ENCODE measurements around the gene MKNK1.

MKNK1 gene

GRCh38 chr1:46524843-46525242 lies 79.2 kb downstream of the MKNK1 start (continued):
- TF ChIP-seq ZNF558 (tag by site-specific recombination; IDR thresholded peaks at IDR 0.05): no peak
- TF ChIP-seq, protein P1, sequence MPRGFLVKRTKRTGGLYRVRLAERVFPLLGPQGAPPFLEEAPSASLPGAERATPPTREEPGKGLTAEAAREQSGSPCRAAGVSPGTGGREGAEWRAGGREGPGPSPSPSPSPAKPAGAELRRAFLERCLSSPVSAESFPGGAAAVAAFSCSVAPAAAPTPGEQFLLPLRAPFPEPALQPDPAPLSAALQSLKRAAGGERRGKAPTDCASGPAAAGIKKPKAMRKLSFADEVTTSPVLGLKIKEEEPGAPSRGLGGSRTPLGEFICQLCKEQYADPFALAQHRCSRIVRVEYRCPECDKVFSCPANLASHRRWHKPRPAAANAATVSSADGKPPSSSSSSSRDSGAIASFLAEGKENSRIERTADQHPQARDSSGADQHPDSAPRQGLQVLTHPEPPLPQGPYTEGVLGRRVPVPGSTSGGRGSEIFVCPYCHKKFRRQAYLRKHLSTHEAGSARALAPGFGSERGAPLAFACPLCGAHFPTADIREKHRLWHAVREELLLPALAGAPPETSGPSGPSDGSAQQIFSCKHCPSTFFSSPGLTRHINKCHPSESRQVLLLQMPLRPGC (tag by site-specific recombination; IDR thresholded peaks at IDR 0.05): no peak
- TF ChIP-seq ZBTB1 (tag by site-specific recombination; IDR thresholded peaks at IDR 0.05): no peak
- TF ChIP-seq REPIN1 (tag by site-specific recombination; IDR thresholded peaks at IDR 0.05; ENCODE audit: low read depth): no peak
- no peak for TF ChIP-seq PRDM1 (tag by site-specific recombination; IDR thresholded peaks at IDR 0.05)
- no peak for TF ChIP-seq ZNF211 (tag by site-specific recombination; IDR thresholded peaks at IDR 0.05; ENCODE audit: low read depth)
- no peak for TF ChIP-seq ZNF555 (tag by site-specific recombination; conservative IDR thresholded peaks at IDR 0.05)
- no peak for TF ChIP-seq PBX3 (CRISPR knock-in tag; IDR thresholded peaks at IDR 0.05)

GRCh38 chr1:46523496-46524353 lies 80.3 kb downstream of the MKNK1 start:
- no peak overlapping the region for H3K27ac ChIP-seq (ENCODE audit: extremely low read depth, low read depth, low read length)
- H3K9me3 ChIP-seq (ENCODE audit: control insufficient read depth, insufficient read depth, low read depth, low read length): no peaks in the 10 kb centered on the region
- ChIA-PET POLR2A (no interaction called here), CTCF (interaction anchor here (0.5 to 9.0 kb wide), 12 partner anchors 10 to 689 kb away, joined by 3 to 56 read pairs (median 4); a partner anchor contains a TSS)
- TF ChIP-seq ZNF624 (tag by site-specific recombination; IDR thresholded peaks at IDR 0.05) (no peak), ZNF138 (tag by site-specific recombination; IDR thresholded peaks at IDR 0.05; ENCODE audit: borderline replicate concordance) (no peak), YY2 (tag by site-specific recombination; IDR thresholded peaks at IDR 0.05) (no peak), PATZ1 (tag by site-specific recombination; IDR thresholded peaks at IDR 0.05) (no peak), ZNF350 (tag by site-specific recombination; IDR thresholded peaks at IDR 0.05) (no peak), ZFP69B (tag by site-specific recombination; IDR thresholded peaks at IDR 0.05) (no peak), ZNF600 (tag by site-specific recombination; IDR thresholded peaks at IDR 0.05) (peak; percentile 60)
- TF ChIP-seq, protein P2, sequence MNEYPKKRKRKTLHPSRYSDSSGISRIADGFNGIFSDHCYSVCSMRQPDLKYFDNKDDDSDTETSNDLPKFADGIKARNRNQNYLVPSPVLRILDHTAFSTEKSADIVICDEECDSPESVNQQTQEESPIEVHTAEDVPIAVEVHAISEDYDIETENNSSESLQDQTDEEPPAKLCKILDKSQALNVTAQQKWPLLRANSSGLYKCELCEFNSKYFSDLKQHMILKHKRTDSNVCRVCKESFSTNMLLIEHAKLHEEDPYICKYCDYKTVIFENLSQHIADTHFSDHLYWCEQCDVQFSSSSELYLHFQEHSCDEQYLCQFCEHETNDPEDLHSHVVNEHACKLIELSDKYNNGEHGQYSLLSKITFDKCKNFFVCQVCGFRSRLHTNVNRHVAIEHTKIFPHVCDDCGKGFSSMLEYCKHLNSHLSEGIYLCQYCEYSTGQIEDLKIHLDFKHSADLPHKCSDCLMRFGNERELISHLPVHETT (tag by site-specific recombination; IDR thresholded peaks at IDR 0.05): no peak
- H3K4me1 ChIP-seq (ENCODE audit: control insufficient read depth, insufficient read depth, low read length): peaks cover 5% of the 10 kb centered on the region; the same call in 1 of the 2 replicates
- no peak overlapping the region for H3K4me3 ChIP-seq (ENCODE audit: low read depth, low read length)
- no peaks in the 10 kb centered on the region for H3K36me3 ChIP-seq (ENCODE audit: control insufficient read depth in 2 of 2, insufficient read depth in 1 of 2, low read length in 2 of 2)

- ChIA-PET POLR2A (interaction anchor here (1.1 kb wide), 1 partner anchor 81 kb away, joined by 3 read pairs; the partner anchor contains the start of gene MKNK1), CTCF (interaction anchor here (0.7 to 9.0 kb wide), 8 partner anchors 11 to 81 kb away, joined by 3 to 56 read pairs (median 12); a partner anchor contains a TSS)
- no peaks in the 10 kb centered on the region for H3K9me3 ChIP-seq (ENCODE audit: control insufficient read depth, insufficient read depth, low read depth, low read length)
- H3K4me3 ChIP-seq (ENCODE audit: low read depth, low read length): no peak overlapping the region
- peaks cover 5% of the 10 kb centered on the region; the same call in 1 of the 2 replicates for H3K4me1 ChIP-seq (ENCODE audit: control insufficient read depth, insufficient read depth, low read length)
- no peak overlapping the region for H3K27ac ChIP-seq (ENCODE audit: extremely low read depth, low read depth, low read length)
- no peaks in the 10 kb centered on the region for H3K36me3 ChIP-seq (ENCODE audit: control insufficient read depth in 2 of 2, insufficient read depth in 1 of 2, low read length in 2 of 2)
- TF ChIP-seq KLF17 (tag by site-specific recombination; IDR thresholded peaks at IDR 0.05) (no peak), ZNF416 (tag by site-specific recombination; IDR thresholded peaks at IDR 0.05) (no peak), ZNF664 (tag by site-specific recombination; IDR thresholded peaks at IDR 0.05) (no peak), TRIM28 (IDR thresholded peaks at IDR 0.05; ENCODE audit: borderline replicate concordance, low read length) (no peak), ZNF558 (tag by site-specific recombination; IDR thresholded peaks at IDR 0.05) (no peak), ZBTB49 (tag by site-specific recombination; IDR thresholded peaks at IDR 0.05; ENCODE audit: low read depth) (no peak), ZNF146 (tag by site-specific recombination; IDR thresholded peaks at IDR 0.05) (no peak), ZNF37A (tag by site-specific recombination; IDR thresholded peaks at IDR 0.05) (no peak)
Measured at GRCh38 chr1:46522969-46523320, 81.1 kb downstream of the MKNK1 start.

Measured in HEK293 (cell line).